Measurements from ENCODE around the gene IRF4.
"Not testable (repeated sequence)": the region's sequence is repeated elsewhere in the genome, so short reads cannot be mapped to it uniquely, and the experiment has no call there.

The IRF4 gene

DNA sequence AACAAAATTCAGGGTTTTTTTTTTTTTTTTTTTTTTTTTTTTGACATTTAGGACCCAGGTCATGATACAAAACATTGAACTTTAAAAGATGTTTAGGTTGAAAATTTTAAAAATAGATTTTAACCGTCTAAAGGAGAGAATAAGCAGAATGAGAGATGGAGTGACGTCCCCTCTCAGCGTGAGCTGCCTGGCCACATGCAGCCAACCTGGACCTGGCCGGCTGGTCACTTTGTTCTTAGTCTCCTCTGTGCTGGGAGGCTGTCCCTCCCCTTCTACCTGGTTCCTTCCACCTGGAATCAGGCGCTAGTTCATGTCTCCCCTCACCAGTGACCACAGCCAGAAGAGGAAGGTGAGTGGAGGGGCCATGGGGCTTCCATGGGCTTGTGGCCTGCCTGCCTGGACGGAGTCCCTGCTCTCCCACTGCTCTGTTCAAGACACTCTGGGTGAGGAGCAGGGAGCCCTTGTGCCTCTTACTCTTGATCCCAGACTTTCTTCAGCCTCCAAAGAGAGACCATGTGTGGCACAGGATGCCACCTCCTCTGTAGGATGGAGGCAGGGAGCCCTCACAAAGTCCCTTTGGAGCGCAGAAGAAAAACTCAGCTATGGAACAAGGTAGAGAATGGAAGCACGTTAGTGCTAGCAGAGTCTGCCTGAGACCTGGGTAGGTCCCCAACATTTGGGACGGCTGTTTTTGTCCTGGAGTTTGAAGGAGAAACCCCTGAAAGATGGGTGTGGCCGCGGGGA lies 31.7 kb downstream of the IRF4 start:
- H3K4me3 ChIP-seq (ENCODE audit: severe bottlenecking): no peak overlapping the region
- H3K36me3 ChIP-seq (ENCODE audit: low read depth): no peaks in the 10 kb centered on the region
- TF ChIP-seq, protein P1, sequence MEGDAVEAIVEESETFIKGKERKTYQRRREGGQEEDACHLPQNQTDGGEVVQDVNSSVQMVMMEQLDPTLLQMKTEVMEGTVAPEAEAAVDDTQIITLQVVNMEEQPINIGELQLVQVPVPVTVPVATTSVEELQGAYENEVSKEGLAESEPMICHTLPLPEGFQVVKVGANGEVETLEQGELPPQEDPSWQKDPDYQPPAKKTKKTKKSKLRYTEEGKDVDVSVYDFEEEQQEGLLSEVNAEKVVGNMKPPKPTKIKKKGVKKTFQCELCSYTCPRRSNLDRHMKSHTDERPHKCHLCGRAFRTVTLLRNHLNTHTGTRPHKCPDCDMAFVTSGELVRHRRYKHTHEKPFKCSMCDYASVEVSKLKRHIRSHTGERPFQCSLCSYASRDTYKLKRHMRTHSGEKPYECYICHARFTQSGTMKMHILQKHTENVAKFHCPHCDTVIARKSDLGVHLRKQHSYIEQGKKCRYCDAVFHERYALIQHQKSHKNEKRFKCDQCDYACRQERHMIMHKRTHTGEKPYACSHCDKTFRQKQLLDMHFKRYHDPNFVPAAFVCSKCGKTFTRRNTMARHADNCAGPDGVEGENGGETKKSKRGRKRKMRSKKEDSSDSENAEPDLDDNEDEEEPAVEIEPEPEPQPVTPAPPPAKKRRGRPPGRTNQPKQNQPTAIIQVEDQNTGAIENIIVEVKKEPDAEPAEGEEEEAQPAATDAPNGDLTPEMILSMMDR (IDR thresholded peaks at IDR 0.05; ENCODE audit: poor library complexity, severe bottlenecking): no peak
- no peaks in the 10 kb centered on the region for H3K9me3 ChIP-seq (ENCODE audit: severe bottlenecking)
- H3K4me1 ChIP-seq (ENCODE audit: insufficient read depth, poor library complexity, severe bottlenecking): peaks cover 10% of the 10 kb centered on the region
- peak overlapping the region; percentile 27 for H3K27ac ChIP-seq (ENCODE audit: poor library complexity, severe bottlenecking)
- no peak for ATAC-seq (ENCODE audit: low read depth)
- no peaks in the 10 kb centered on the region for H3K27me3 ChIP-seq (ENCODE audit: insufficient read depth, poor library complexity, severe bottlenecking)
- no peak for DNase-seq (ENCODE audit: low spot score)

GRCh38 chr6:423799-424345 lies 32.3 kb downstream of the IRF4 start:
- no peak overlapping the region for H3K4me3 ChIP-seq (ENCODE audit: severe bottlenecking)
- DNase-seq (ENCODE audit: low spot score) (no peak), ATAC-seq (ENCODE audit: low read depth) (no peak)
- no peaks in the 10 kb centered on the region for H3K27me3 ChIP-seq (ENCODE audit: insufficient read depth, poor library complexity, severe bottlenecking)
- peaks cover 10% of the 10 kb centered on the region for H3K4me1 ChIP-seq (ENCODE audit: insufficient read depth, poor library complexity, severe bottlenecking)
- H3K9me3 ChIP-seq (ENCODE audit: severe bottlenecking): no peaks in the 10 kb centered on the region
- H3K27ac ChIP-seq (ENCODE audit: poor library complexity, severe bottlenecking): no peak overlapping the region
- TF ChIP-seq, protein P1 (IDR thresholded peaks at IDR 0.05; ENCODE audit: poor library complexity, severe bottlenecking): no peak
- H3K36me3 ChIP-seq (ENCODE audit: low read depth): no peaks in the 10 kb centered on the region

DNA sequence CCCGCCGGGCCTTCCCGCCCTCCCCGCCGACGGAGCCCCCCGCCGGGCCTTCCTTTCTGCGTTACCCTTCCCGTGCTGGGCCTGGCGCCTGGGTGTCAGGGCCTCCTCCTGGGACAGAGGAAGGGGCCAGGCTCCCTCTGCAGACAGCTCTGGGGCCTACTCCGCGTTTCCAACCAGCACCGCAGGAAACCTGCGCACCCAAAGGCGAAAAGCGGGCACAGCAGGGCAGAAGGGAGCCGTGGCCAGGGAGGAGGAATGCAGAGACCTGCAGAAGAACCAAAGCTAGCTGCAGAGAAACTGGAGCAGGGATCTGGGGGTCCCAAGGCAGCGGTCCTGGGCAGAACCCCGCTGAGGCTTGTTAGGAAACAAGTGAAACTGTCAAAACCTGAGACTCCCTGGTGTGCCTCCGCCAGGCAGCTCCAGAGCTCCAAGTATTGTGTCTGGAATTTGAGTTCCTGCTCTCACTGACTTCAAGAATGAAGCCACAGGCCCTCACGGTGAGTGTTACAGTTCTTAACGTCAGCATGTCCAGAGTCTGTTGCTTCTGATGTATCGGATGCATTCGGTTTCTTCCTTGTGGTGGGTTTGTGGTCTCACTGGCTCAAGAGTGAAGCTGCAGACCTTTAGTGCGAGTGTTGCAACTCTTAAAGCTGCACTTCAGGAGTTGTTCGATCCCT lies 33.3 kb downstream of the IRF4 start:
- TF ChIP-seq, protein P1 (IDR thresholded peaks at IDR 0.05; ENCODE audit: poor library complexity, severe bottlenecking): no peak
- H3K27me3 ChIP-seq (ENCODE audit: insufficient read depth, poor library complexity, severe bottlenecking): no peaks in the 10 kb centered on the region
- H3K27ac ChIP-seq (ENCODE audit: poor library complexity, severe bottlenecking): no peak overlapping the region
- ATAC-seq (ENCODE audit: low read depth) (no peak), DNase-seq (ENCODE audit: low spot score) (no peak)
- no peaks in the 10 kb centered on the region for H3K9me3 ChIP-seq (ENCODE audit: severe bottlenecking)
- H3K4me3 ChIP-seq (ENCODE audit: severe bottlenecking): no peak overlapping the region
- H3K36me3 ChIP-seq (ENCODE audit: low read depth): no peaks in the 10 kb centered on the region
- H3K4me1 ChIP-seq (ENCODE audit: insufficient read depth, poor library complexity, severe bottlenecking): peaks cover 10% of the 10 kb centered on the region

DNA sequence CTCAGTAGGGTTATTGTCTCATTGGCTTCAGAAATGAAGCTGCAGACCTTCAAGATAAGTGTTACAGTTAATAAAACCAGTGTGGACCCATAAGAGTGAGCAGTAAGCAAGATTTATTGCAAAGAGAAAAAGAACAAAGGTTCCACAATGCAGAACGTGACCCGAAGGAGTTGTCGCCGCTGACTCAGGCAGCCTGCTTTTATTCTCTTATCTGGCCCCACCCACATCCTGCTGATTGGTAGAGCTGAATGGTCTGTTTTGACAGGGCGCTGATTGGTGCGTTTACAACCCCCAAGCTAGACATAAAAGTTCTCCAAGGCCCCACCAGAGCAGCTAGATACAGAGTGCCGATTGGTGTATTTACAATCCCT lies 33.9 kb downstream of the IRF4 start:
- H3K27me3 ChIP-seq (ENCODE audit: insufficient read depth, poor library complexity, severe bottlenecking); ATAC-seq (ENCODE audit: low read depth); H3K9me3 ChIP-seq (ENCODE audit: severe bottlenecking); H3K36me3 ChIP-seq (ENCODE audit: low read depth); H3K4me3 ChIP-seq (ENCODE audit: severe bottlenecking); H3K27ac ChIP-seq (ENCODE audit: poor library complexity, severe bottlenecking); H3K4me1 ChIP-seq (ENCODE audit: insufficient read depth, poor library complexity, severe bottlenecking); DNase-seq (ENCODE audit: low spot score): not testable (repeated sequence)

DNA sequence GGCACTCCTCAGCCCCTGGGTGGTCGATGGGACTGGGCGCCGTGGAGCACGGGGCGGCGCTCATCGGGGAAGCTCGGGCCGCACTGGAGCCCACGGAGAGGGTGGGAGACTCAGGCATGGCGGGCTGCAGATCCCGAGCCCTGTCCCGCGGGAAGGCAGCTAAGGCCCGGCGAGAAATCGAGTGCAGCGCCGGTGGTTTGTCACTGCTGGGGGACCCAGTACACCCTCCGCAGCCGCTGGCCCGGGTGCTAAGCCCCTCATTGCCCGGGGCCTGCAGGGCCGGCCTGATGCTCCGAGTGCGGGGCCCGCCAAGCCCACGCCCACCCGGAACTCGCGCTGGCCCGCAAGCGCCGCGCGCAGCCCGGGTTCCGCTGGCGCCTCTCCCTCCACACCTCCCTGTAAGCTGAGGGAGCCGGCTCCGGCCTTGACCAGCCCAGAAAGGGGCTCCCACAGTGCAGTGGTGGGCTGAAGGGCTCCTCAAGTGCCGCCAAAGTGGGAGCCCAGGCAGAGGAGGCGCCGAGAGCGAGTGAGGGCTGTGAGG lies 34.7 kb downstream of the IRF4 start:
- not testable (repeated sequence) for H3K27ac ChIP-seq (ENCODE audit: poor library complexity, severe bottlenecking); DNase-seq (ENCODE audit: low spot score); H3K4me3 ChIP-seq (ENCODE audit: severe bottlenecking); H3K27me3 ChIP-seq (ENCODE audit: insufficient read depth, poor library complexity, severe bottlenecking); H3K36me3 ChIP-seq (ENCODE audit: low read depth); H3K4me1 ChIP-seq (ENCODE audit: insufficient read depth, poor library complexity, severe bottlenecking); H3K9me3 ChIP-seq (ENCODE audit: severe bottlenecking); ATAC-seq (ENCODE audit: low read depth)

Measured in RWPE2 (cell line).